HG03432 (cell line): ENCODE measurements around the gene NXN.

Source experiments
- ATAC-seq: cut with Tn5 transposase; IDR thresholded peaks from one replicate; pipeline ENCODE4 v1.9.1; 2021; ENCODE audit warnings: mild to moderate bottlenecking, moderate library complexity; ENCODE audit not compliant: unreplicated experiment

NXN gene

DNA sequence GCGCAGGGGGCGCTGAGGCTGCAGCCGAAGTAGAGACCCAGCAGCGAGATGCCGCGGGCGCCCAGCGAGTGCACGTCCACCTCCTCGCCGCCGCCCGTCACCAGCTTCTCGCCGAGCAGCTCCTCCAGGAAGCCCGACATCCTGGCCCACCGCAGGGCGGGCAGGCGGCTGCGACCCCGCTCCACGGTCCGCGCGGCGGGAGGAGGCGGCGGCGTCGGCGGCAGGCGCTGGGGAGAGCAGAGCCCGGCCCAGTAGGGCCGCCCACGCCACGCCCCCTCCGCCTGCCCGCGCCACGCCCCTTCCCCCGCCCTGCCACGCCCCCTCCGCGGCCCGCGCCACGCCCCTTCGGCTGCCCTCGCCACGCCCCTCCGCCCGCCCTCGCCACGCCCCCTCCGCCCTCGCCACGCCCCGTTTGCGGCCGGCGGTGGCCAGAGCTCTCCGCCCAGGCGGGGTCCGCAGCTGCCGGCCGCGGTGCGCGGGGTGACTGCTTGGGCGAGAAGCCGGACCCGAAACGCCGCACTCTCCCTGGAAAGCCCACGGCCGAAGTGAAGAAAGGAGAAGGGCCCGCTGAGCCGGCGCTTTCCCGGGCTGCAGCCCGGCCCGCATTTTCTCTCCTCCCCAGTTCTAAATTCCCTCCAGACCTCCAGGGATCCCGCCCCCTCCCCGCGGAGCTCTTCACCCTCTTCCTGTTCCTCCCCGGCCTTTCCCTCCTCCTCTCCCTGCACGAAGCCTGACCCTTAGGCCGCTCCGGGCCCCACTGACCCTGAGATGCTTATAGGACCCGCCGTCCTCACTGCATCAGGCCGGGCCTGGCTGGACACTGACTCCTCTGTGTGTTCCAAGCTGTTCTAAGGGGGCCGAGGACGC, at the start of gene NXN:
NXN (minus strand) TSS at position 238 of the 867 bp plus-strand sequence.
- peak; percentile 67 for ATAC-seq

- ATAC-seq = no peak
Observed at GRCh38 chr17:1027044-1027443, 47.5 kb upstream of the NXN start.

GRCh38 chr17:1026599-1026975, 47.0 kb upstream of the NXN start:
- no peak for ATAC-seq

GRCh38 chr17:1025733-1026598, 46.4 kb upstream of the NXN start:
- no peak for ATAC-seq

DNA sequence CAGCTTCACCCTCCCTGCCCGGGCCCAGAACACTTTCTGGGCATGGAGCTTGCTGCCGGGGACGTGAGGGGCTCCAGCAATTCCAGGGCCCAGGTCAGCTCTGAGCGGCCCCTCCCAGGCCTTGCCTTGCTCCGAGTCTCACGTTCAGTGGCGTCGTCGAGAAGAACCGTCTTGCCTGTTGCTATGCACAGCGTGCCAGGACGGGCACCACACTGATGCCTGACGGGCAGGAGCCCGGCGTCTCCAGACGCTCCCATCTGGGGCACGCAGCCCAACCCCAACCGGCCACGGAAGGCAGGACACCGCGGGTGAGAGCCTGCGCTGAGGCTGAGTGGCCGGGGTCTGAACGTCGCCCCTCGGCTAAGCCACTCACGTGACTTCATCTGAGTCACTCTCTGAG, 44.5 kb upstream of the NXN start:
- ATAC-seq = no peak

DNA sequence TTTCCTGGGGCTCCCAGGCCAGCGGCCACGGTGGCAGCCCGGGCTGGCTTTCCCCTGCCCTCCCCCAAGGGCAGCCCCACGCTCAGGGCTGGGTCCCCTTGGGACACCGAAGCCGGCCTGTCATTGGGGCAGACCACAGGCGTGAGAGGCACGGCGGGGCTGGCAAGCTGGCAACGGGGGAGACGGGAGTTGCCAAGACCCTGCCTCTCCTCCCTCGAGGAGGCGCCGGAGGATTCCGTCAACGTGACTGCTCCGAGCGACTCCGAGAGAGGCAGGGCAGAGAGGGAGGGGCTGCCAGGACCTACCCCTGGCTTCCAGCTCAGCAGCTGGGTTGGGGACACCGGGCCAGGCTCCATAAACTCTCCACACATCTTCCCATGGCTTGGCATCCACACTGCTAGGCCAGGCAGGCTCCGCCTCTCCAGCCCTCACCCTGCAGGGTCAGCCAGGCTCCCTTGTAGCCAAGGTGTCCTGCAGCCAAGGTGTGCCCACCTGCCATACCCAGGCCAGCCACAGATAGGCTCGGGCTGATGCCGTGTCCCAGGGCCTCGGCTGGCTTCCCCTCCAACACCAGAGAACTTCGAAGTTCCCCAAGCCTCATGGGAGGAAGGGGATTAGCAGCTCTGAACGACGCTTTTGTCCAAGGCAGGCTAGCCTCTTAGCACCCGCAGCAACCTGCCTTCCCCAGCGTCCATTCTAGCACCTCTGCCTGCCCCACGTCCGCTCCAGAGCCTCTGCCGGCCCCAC, 42.9 kb upstream of the NXN start:
- no peak for ATAC-seq

DNA sequence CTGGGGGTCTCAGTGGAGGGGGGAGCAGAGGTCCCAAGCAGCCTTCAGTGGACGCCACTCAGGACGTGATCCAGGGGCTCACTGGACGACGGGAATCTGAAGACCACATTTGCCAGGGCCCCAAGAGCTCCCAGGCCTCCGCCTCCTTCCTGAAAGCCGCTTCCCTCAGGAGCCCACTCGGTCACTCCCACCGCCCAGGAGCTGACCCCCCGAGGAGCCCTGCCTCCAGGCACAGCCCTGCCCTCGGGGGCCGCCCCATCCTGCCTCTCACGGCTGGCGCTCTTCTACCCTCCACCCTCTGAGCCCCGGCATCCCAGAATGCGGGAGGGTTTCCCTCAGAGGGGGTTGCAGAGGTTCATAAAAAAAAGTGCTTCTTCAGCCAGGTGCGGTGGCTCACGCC, 41.6 kb upstream of the NXN start:
- no peak for ATAC-seq

DNA sequence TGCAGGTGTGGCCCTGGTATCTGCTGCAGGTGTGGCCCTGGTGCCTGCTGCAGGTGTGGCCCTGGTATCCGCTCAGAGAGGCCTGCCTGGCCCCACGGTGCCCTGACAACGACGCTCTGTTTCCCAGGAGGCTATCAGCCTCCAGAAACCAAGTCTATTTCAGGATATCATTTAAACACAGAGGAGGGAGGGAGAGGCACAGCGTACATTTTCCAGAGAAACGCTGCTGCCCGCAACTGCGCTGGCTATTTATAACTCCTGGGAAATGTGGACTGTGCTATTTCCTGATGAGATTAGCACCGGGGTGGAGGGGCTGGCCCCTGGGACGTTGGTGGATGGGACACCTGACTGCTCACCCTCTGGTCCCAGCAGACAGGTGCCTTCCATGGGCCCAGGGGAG, 39.9 kb upstream of the NXN start:
- ATAC-seq = no peak

DNA sequence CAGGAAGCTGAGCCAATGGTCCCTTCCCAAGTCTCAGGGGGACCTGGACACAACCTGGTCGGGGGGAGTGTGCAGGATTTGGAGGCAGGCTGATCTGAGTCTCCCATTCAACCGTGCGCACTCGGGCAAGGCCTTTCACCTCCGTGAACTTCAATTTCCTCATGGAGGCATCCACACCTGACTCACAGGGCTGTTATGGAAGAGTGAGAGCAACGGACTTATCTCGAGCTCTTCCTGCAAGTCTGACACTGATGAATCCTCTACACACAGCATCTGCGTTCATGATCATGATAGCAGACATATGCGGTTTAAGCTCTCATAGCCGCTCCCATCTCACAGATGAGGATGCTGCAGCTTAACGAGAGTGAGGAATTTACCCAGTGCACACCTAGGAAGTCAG, 39.0 kb upstream of the NXN start:
- ATAC-seq = no peak

- ATAC-seq = no peak
Observed at GRCh38 chr17:1013729-1014090, 34.1 kb upstream of the NXN start.

DNA sequence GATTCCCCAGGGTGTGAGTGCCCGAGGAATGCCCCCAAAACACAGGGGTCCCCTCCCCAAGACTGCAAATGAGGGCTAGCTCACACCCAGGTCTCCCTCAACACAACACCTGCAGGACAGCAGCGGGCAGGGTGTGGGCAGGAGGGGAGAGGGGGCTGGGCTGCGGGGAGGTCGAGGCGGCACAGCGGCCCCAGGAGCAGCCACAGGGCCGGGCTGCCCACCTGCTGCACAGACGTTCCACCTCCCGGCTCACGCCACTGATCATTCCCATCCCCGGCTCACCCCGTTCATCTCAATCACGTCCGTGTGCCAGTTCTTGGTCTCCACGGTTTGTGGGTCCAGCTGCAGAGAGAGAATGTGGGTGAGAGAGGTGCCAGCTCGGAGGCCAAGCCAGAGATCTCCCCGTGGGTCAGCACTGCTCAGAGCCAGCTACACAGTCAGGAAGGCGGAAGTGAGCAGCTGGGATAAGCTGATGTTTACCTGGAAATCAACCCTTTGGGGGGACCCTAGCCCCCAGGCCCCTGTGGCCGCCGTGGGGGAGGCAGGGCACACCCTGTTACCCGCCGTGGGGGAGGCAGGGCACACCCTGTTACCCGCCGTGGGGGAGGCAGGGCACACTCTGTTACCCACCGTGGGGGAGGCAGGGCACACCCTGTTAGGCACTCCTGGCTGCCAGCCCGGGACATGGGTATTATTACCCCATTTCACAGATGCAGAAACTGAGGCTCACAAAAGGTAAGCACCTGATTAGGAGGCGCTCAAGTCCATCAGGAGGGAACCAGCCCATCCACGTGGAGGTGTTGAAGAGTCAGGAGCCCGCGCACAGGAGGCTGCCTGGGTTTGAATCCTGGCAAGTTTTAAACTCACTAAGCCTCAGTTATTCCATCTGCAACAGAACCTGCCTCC, 33.5 kb upstream of the NXN start:
- no peak for ATAC-seq

DNA sequence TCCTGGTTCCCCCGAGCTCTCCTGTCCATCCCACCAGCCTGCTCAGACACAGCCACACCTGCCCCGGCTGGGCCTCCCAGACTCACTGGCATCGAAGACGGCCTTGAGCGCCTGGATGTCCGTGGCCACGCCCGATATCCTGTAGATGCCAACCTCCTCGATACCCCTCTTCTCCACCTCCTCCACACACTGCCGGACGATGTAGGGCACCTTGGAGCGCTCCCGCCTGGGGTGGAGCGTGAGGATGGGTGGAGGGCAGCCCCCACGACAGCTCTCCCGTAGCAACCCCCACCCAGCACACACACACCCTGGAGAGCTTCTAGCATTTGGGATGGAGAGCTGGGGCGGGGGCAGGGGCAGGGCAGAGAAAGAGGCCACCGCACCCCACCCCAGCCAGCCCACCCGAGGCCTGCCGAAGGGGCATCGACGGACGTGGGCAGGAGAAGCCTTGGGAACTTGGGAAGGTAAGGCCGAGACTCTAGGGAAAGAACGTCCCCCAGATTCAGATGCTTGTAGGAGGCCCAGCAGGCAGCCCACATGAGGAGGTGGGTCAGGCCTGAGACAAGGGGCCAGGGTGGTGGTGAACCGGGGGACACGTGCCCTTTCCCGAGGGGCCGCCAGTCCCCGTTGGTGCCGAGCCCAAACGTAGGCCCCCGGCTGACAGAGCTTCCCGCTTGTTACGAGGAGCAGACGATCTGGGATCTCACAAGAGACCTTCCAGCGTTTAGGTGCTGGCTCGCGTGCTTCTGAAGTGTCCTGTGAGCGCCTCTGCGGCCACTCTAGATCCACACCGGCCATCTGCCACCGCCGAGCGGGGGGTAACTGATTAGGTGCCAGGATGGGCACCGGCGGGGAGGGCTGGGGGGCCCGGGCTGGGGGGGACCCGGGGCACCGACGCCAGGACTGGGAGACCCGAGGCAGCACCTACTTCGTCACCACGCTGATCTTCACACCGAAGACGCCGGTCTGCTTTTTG, 32.5 kb upstream of the NXN start:
- ATAC-seq = no peak

GRCh38 chr17:1011138-1011537, 31.6 kb upstream of the NXN start:
- no peak for ATAC-seq

DNA sequence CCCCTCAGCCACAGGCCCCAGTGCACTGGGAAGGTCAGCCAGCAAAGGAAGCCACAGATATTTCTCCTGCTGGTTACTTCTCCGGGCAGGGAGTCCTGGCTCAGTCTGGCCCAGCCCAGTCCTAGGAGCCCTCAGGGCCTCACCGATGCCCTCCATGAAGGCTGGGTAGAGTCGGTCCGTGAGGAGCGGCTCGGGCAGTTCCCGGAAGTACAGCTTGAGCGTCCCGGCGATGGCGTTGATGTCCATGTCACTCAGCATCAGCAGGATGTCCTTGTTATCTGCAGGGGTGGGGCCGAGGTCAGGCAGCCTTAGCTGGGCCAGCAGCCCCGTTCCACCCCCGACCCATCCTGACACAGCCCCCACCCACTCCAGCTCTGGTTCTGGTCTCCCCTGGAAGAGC, 31.0 kb upstream of the NXN start:
- ATAC-seq = no peak

- ATAC-seq = no peak
Observed at GRCh38 chr17:1010086-1010450, 30.5 kb upstream of the NXN start.

DNA sequence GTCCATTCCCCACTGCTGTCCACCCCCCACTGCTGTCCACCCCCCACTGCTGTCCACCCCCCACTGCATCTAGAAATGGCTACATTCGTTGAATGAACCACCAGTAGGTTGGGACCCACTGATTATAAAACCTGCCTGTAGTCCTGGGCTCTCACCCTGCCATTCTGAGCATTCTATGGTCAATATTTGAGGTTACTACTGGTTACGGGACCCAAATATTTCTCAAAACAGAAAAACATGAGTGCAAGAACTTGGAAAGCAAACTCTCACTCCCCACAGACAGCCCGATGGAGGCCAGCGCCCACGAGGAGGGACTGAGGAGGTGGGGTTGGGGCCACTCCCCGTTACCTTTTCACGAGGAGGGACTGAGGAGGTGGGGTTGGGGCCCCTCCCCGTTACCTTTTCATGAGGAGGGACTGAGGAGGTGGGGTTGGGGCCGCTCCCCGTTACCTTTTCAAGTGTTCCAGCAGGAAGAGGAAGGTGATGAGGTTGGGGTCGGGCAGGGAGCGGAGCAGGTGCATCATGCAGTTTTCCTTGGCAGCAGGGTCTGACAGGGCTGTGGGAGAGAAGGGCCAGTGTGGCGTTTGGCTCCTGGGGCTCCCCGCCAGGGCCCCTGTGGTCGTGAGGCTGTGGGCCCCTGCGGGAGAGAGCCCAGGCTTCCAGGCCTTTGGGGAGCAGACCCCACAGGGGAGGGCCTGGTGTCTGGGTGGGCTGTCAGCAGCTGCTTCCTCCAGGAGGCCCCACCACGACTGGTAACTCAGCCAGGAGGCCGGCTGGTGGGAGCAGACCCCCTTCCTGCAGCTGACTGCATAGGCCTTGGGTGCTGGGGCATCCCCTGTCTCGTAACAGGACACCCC, 29.9 kb upstream of the NXN start:
- no peak for ATAC-seq

DNA sequence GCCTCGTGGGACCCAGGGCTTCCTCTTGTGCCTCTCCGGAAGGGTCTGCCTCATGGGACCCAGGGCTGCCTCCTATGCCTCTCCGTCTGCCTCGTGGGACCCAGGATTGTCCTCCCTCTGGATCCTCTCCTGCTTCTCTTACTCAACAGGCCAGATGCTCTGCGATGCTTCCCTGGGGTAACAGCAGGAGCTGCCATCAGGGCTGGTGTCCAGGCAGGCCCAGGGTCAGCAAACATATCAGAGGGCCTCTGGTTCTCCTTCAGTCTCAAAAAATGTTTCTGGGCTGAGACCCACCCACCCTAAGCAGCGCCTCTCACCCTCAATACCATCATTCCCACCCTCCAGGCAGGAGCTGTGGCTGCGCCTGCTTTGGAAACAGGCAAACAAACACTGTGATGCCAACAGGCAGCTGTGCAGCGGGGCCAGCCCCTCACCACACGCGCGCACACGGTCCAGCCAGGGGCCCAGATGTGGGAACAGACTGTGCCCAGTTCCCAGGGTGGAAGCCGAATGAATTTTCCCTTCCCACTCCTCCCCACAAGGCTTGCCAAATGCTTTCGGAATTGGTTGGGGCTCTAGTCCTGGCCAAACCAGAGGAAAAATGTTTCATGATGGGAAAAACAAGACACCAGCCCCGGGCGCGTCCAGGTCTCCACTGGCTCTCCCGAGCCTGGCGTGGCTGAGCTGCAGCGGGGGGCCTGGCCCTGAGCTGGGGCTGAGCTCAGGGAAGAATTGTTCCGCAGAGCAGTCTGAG, 28.6 kb upstream of the NXN start:
- ATAC-seq = no peak
